SJCRH30 (cell line): ENCODE measurements around the gene SLC25A2. TPM values are rescaled to one million over a fixed set of nuclear protein-coding genes. Genes with fewer than 3 reads are reported as not detected.
A peak's percentile ranks its signal among the peaks of the same experiment; 100 is the strongest.
"Not testable (repeated sequence)": the region's sequence is repeated elsewhere in the genome, so short reads cannot be mapped to it uniquely, and the experiment has no call there.

Experiments used
- DNase-seq, 2 experiments: peaks; one replicate each; pipeline ENCODE4 v3.0.0-alpha.2; 2015 to 2020
- H3K27ac ChIP-seq: fragments of 250-450 bp; sonication (Bioruptor Pico); 2 replicates; pipeline ENCODE4 v1.5.1; 2020; ENCODE audit warnings: mild to moderate bottlenecking, moderate library complexity
- H3K27me3 ChIP-seq: fragments of 250-450 bp; sonication (Bioruptor Pico); 2 replicates; pipeline ENCODE4 v1.5.1; 2020; ENCODE audit warnings: mild to moderate bottlenecking, moderate library complexity
- H3K36me3 ChIP-seq: fragments of 250-450 bp; sonication (Bioruptor Pico); 2 replicates; pipeline ENCODE4 v1.5.1; 2020; ENCODE audit warnings: mild to moderate bottlenecking, moderate library complexity
- H3K4me1 ChIP-seq: fragments of 250-450 bp; sonication (Bioruptor Pico); 2 replicates; pipeline ENCODE4 v1.5.1; 2020; ENCODE audit warnings: mild to moderate bottlenecking, moderate library complexity
- H3K4me3 ChIP-seq: fragments of 250-450 bp; sonication (Bioruptor Pico); 2 replicates; pipeline ENCODE4 v1.5.1; 2020; ENCODE audit warnings: mild to moderate bottlenecking, moderate library complexity
- H3K9me3 ChIP-seq: fragments of 250-450 bp; sonication (Bioruptor Pico); replicated peaks from 2 replicates; pipeline ENCODE4 v1.5.1; 2020; ENCODE audit warnings: mild to moderate bottlenecking, moderate library complexity
- total RNA-seq: library from RNA; depleted of rRNA; stranded (reverse); fragments of >200 nt; shearing (Covaris generic); gene quantifications from 2 replicates; pipeline ENCODE4 v1.2.3, GENCODE V29; 2014

SLC25A2 gene
- total RNA-seq, 1 experiment from 2014 or later, result not detected

DNA sequence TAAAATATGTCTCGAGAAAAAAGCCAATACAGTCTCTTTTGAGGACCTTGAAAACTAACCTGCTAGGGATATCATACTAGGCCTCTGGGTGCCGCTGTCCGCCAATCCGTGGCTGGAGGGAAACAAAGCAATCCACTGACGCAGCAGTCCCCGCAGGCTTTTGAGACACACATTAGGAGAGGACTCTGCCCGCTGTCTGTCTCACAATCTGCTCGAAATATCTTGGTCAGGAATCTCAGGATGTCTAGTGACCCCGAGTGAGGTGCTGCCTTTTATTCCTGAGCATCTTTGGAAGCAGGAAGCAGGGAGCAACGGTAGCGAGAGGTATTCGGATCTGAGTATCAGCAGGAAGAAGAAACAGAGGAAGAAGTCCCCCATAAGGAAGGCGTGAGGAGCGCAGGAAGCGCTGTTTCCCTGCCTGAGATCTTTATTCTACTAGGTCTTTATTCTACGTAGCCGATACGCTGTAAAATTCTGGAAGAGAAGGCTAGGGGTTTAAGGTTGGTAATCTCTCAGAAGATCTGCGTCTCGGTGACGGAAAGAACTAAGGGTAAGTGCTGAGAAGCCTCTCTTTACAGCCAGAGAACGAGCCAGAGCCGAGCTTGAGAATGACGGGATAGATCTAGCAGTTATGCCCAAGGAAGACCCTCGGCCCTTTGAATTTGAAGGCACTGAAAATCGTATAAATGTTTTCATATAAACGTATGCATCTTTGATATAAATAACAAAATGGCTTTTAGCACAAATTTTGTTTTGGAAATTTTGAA, 22.4 kb upstream of the SLC25A2 start:
- Histone ChIP-seq H3K9me3 (peaks cover 10% of the 10 kb centered on the region; the same call in 1 of the 2 replicates), H3K36me3 (no peaks in the 10 kb centered on the region)

GRCh38 chr5:141322261-141322660, 18.4 kb upstream of the SLC25A2 start:
- H3K27ac ChIP-seq, result no peak overlapping the region
- no peak overlapping the region for H3K4me3 ChIP-seq
- peaks cover 26% of the 10 kb centered on the region for H3K36me3 ChIP-seq
- H3K9me3 ChIP-seq, result peaks cover 31% of the 10 kb centered on the region
- no peaks in the 10 kb centered on the region for H3K27me3 ChIP-seq
- no peaks in the 10 kb centered on the region for H3K4me1 ChIP-seq
- DNase-seq, result no peak

More for the DNA sequence above, 22.4 kb upstream of the SLC25A2 start:
- no peak overlapping the region for H3K27ac ChIP-seq
- H3K4me3 ChIP-seq, result no peak overlapping the region
- H3K27me3 ChIP-seq, result no peaks in the 10 kb centered on the region
- H3K4me1 ChIP-seq, result no peaks in the 10 kb centered on the region
- DNase-seq, result no peak

GRCh38 chr5:141320225-141321169, 16.6 kb upstream of the SLC25A2 start, which contains the start of gene TAF7:
Gene TAF7, minus strand, starts transcription at chr5:141320784. Its CDS starts 740 bp downstream, at chr5:141320044.
- peaks cover 40% of the 10 kb centered on the region for H3K36me3 ChIP-seq
- no peaks in the 10 kb centered on the region for H3K27me3 ChIP-seq
- peak; percentile 94 to 97 for DNase-seq
- peak within 1 kb of the TSS; percentile 94 for H3K27ac ChIP-seq
- peaks cover 37% of the 10 kb centered on the region for H3K9me3 ChIP-seq
- no peaks in the 10 kb centered on the region for H3K4me1 ChIP-seq
- H3K4me3 ChIP-seq, result peak within 1 kb of the TSS; percentile 82

DNA sequence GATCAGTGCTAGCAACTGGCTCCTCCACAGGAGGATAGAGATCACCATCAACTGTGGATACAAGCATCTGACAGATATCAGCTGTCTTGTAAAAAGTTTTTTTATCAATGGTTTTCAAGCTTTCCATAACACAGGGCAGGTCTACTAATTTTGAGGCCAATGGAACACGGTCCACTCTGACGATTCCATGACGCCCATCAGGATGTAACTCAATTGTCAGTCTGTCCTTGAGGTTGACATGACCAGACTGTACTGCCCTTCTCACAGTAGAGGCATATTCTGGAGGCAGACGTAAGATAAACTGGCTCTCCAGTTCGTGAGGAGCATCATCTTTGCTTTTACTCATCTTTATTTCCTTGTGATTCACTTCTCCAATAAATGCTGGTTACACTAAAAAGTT, 15.8 kb upstream of the SLC25A2 start:
- H3K27me3 ChIP-seq, result no peaks in the 10 kb centered on the region
- peaks cover 40% of the 10 kb centered on the region for H3K36me3 ChIP-seq
- no peaks in the 10 kb centered on the region for H3K4me1 ChIP-seq
- DNase-seq, result no peak
- H3K27ac ChIP-seq, result peak overlapping the region; percentile 94
- peaks cover 37% of the 10 kb centered on the region for H3K9me3 ChIP-seq
- peak overlapping the region; percentile 82 for H3K4me3 ChIP-seq

- Histone ChIP-seq H3K4me3 (no peak overlapping the region), H3K9me3 (peaks cover 37% of the 10 kb centered on the region), H3K27ac (no peak overlapping the region), H3K27me3 (no peaks in the 10 kb centered on the region), H3K36me3 (peaks cover 40% of the 10 kb centered on the region), H3K4me1 (no peaks in the 10 kb centered on the region)
- DNase-seq, result no peak
These were observed 15.4 kb upstream of the SLC25A2 start for GRCh38 chr5:141319202-141319601.

DNA sequence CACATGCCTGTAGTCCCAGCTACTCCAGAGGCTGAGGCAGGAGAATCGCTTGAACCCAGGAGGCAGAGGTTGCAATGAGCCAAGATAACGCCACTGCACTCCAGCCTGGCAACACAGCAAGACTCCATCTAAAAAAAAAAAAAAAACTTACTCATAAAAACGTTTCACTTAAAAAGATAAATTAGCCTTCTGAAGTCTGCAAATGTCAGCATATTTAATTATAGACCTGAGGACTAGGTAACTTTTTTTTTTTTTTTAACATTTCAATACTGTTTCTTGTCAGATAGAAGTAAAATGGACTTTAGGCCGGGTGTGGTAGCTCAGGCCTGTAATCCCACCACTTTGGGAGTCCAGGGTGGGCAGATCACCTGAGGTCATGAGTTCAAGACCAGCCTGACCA, 13.1 kb upstream of the SLC25A2 start:
- not testable (repeated sequence) for H3K27ac ChIP-seq, H3K4me1 ChIP-seq, DNase-seq, H3K27me3 ChIP-seq, H3K4me3 ChIP-seq
- Histone ChIP-seq H3K36me3 (peaks cover 40% of the 10 kb centered on the region), H3K9me3 (peaks cover 34% of the 10 kb centered on the region)

GRCh38 chr5:141313711-141314110, 9.9 kb upstream of the SLC25A2 start:
- H3K36me3 ChIP-seq, result peaks cover 28% of the 10 kb centered on the region
- H3K4me1 ChIP-seq, result no peaks in the 10 kb centered on the region
- H3K4me3 ChIP-seq, result no peak overlapping the region
- H3K27me3 ChIP-seq, result no peaks in the 10 kb centered on the region
- no peak for DNase-seq
- H3K9me3 ChIP-seq, result peaks cover 16% of the 10 kb centered on the region
- no peak overlapping the region for H3K27ac ChIP-seq

DNA sequence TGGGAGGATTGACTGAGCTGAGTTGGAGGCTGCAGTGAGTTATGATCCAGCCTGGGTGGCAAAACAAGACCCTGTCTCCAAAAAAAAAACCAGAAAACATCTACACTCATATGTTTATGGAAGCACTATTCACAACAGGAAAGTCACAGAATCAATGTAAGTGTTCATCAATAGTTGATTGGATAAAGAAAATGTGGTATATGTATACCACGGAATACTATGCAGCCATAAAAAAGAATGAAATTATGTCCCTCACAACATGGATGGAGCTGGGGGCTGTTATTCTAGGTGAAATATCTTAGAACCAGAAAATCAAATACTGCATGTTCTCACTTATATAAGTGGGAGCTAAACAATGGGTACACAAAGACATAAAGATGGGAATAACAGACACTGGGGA, 2.8 kb upstream of the SLC25A2 start:
- Histone ChIP-seq H3K4me1 (no peaks in the 10 kb centered on the region), H3K27me3 (no peaks in the 10 kb centered on the region), H3K9me3 (0 out of 2 replicates have a peak, but pooled peaks cover 3% of the 10 kb centered on the region), H3K4me3 (no peak overlapping the region), H3K27ac (no peak overlapping the region), H3K36me3 (no peaks in the 10 kb centered on the region)
- DNase-seq, result no peak

DNA sequence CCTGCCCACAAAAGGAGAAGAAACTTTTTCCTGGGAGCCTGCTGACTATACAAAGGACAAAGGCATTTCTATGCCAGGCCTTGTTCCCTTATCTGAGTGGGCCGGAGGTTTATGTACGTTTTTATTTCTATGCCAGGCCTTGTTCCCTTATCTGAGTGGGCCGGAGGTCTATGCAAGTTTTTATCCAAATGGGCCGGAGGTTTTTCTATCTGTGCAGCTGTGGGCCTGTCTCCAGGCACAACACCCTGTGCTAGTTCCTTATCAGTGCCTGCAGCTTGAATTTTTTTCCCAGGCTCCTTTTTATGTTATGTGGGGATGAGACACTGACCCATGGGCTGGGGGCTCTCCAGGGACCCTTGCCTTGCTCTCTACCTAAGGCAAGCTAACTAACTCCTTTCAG, 5.5 kb downstream of the SLC25A2 start:
- H3K4me1 ChIP-seq, result no peaks in the 10 kb centered on the region
- no peak overlapping the region for H3K4me3 ChIP-seq
- H3K27me3 ChIP-seq, result no peaks in the 10 kb centered on the region
- no peak for DNase-seq
- H3K27ac ChIP-seq, result no peak overlapping the region
- no peaks in the 10 kb centered on the region for H3K36me3 ChIP-seq
- H3K9me3 ChIP-seq, result peaks cover 3% of the 10 kb centered on the region; the same call in 1 of the 2 replicates

DNA sequence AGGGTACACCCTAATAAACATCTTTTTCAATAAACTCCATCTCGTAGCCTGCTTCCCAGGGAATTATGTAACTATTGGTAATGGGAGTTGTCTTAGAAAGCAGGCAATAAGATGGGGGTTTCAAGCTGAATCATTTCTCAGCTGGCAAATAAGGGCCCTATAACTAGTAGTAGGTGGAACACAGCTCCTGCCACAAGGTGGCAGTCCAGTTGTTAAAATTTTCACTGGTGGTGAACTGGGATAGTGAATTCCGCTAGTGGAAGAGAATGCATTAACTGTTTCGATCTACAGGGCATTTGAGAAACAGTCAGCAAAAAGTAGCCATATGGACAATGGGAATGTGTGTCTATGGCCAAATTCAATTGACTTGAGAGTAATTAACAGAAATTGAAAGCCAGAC, 30.9 kb downstream of the SLC25A2 start:
- Histone ChIP-seq H3K27ac (no peak overlapping the region), H3K27me3 (no peaks in the 10 kb centered on the region), H3K9me3 (peaks cover 14% of the 10 kb centered on the region), H3K4me1 (no peaks in the 10 kb centered on the region; the same call in 1 of the 2 replicates), H3K4me3 (no peak overlapping the region), H3K36me3 (no peaks in the 10 kb centered on the region)
- peak; percentile 45 to 65 for DNase-seq

DNA sequence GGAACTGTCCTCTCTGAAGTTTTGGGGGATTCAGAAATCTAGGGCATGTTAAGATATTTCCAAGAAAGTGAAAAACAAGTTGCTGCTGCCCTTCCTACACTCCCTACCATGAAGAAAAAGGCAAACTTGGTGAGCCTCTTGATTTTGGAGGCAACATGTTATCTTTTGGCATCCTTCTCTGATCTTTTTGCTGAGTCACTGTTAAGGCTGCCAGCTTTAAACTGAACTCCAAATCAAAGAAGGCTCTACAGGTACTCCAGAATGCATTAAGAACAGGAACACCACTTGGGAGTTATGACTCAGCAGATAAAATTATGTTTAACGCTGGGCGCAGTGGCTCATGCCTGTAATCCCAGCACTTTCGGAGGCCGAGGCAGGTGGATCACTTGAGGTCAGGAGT, 34.7 kb downstream of the SLC25A2 start:
- peaks cover 24% of the 10 kb centered on the region for H3K9me3 ChIP-seq
- H3K4me3 ChIP-seq, result no peak overlapping the region
- no peak overlapping the region for H3K27ac ChIP-seq
- DNase-seq, result no peak
- H3K4me1 ChIP-seq, result no peaks in the 10 kb centered on the region; the same call in 1 of the 2 replicates
- H3K36me3 ChIP-seq, result no peaks in the 10 kb centered on the region
- H3K27me3 ChIP-seq, result no peaks in the 10 kb centered on the region

DNA sequence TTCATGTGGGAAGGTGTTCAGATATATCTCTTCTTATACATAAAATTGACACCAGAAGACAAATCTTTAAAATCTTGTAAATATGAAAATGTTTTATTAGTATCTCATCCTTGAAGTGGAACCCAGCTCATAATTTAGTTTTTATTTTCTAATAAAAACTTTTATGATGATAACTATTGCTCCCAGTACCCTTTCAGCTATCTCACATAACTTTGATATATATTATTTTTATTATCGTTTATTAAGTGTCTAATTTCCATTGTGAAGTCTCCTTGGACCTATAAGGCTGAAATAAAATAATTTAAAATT, 42.7 kb downstream of the SLC25A2 start:
- H3K9me3 ChIP-seq, result peaks cover 63% of the 10 kb centered on the region
- no peak for DNase-seq
- no peak overlapping the region for H3K27ac ChIP-seq
- no peaks in the 10 kb centered on the region for H3K36me3 ChIP-seq
- no peaks in the 10 kb centered on the region for H3K27me3 ChIP-seq
- H3K4me3 ChIP-seq, result no peak overlapping the region
- H3K4me1 ChIP-seq, result no peaks in the 10 kb centered on the region

- H3K9me3 ChIP-seq, result peaks cover 59% of the 10 kb centered on the region
- no peak overlapping the region for H3K4me3 ChIP-seq
- H3K4me1 ChIP-seq, result no peaks in the 10 kb centered on the region
- no peaks in the 10 kb centered on the region for H3K27me3 ChIP-seq
- H3K27ac ChIP-seq, result no peak overlapping the region
- DNase-seq, result peak in 1 of 2 experiments; percentile 30
- H3K36me3 ChIP-seq, result no peaks in the 10 kb centered on the region
These were observed 43.2 kb downstream of the SLC25A2 start for GRCh38 chr5:141260458-141261237.

GRCh38 chr5:141258948-141259347, 44.9 kb downstream of the SLC25A2 start:
- Histone ChIP-seq H3K27me3 (no peaks in the 10 kb centered on the region), H3K27ac (no peak overlapping the region), H3K4me1 (no peaks in the 10 kb centered on the region), H3K4me3 (no peak overlapping the region), H3K36me3 (no peaks in the 10 kb centered on the region), H3K9me3 (peaks cover 49% of the 10 kb centered on the region)
- DNase-seq, result no peak
